HG03045 (cell line): Measurements from ENCODE around the gene PODXL2.
A peak's percentile ranks its signal among the peaks of the same experiment; 100 is the strongest.
"Not testable (repeated sequence)": the region's sequence is repeated elsewhere in the genome, so short reads cannot be mapped to it uniquely, and the experiment has no call there.

Experiments
- ATAC-seq: cut with Tn5 transposase; IDR thresholded peaks from one replicate; pipeline ENCODE4 v1.9.1; 2021; ENCODE audit warnings: mild to moderate bottlenecking, moderate library complexity; ENCODE audit not compliant: unreplicated experiment

PODXL2 gene

GRCh38 chr3:127654374-127654773 lies 25.4 kb downstream of the PODXL2 start:
- no peak for ATAC-seq

- not testable (repeated sequence) for ATAC-seq
These were observed 26.0 kb downstream of the PODXL2 start for GRCh38 chr3:127654993-127655392.

GRCh38 chr3:127655641-127656040 lies 26.7 kb downstream of the PODXL2 start:
- ATAC-seq, result no peak

GRCh38 chr3:127656906-127657305 lies 27.9 kb downstream of the PODXL2 start:
- ATAC-seq, result no peak

GRCh38 chr3:127658234-127658633 lies 29.2 kb downstream of the PODXL2 start:
- no peak for ATAC-seq

- ATAC-seq, result no peak
These were observed 31.8 kb downstream of the PODXL2 start for GRCh38 chr3:127660621-127661251.

- ATAC-seq, result no peak
These were observed 32.6 kb downstream of the PODXL2 start for GRCh38 chr3:127661600-127661999.

- ATAC-seq, result no peak
These were observed 33.0 kb downstream of the PODXL2 start for GRCh38 chr3:127662001-127662469.

- no peak for ATAC-seq
These were observed 34.2 kb downstream of the PODXL2 start for GRCh38 chr3:127663151-127663550.

GRCh38 chr3:127665165-127665564 lies 36.2 kb downstream of the PODXL2 start:
- no peak for ATAC-seq

- ATAC-seq, result no peak
These were observed 36.6 kb downstream of the PODXL2 start for GRCh38 chr3:127665586-127665985.

GRCh38 chr3:127666676-127667075 lies 37.7 kb downstream of the PODXL2 start:
- no peak for ATAC-seq

GRCh38 chr3:127667119-127667681 lies 38.2 kb downstream of the PODXL2 start:
- ATAC-seq, result no peak

- no peak for ATAC-seq
These were observed 39.9 kb downstream of the PODXL2 start for GRCh38 chr3:127668906-127669305.

GRCh38 chr3:127669541-127670228 lies 40.7 kb downstream of the PODXL2 start:
- no peak for ATAC-seq

- no peak for ATAC-seq
These were observed 41.2 kb downstream of the PODXL2 start for GRCh38 chr3:127670229-127670559.

- ATAC-seq, result no peak
These were observed 42.0 kb downstream of the PODXL2 start for GRCh38 chr3:127670761-127671522.

GRCh38 chr3:127671523-127672428 lies 42.8 kb downstream of the PODXL2 start:
- ATAC-seq, result peak; percentile 22

GRCh38 chr3:127672429-127673190 lies 43.6 kb downstream of the PODXL2 start, which contains the start of gene ABTB1:
Gene ABTB1, plus strand, starts transcription at chr3:127672952. Its CDS starts 74 bp downstream, at chr3:127673026.
- peak; percentile 69 for ATAC-seq
